Umbilical cord (tissue), 2 donors: ENCODE data around the gene SCYGR6. TPM values are rescaled to one million over a fixed set of nuclear protein-coding genes. Genes with fewer than 3 reads are reported as not detected.

ENCODE experiments used
- DNase-seq: peaks from one replicate; pipeline ENCODE4 v3.0.0-alpha.2; 2015; ENCODE audit warnings: low spot score
- total RNA-seq: library from RNA; depleted of rRNA; stranded (reverse); fragments of >200 nt; gene quantifications from one replicate; pipeline ENCODE4 v1.2.3, GENCODE V29; 2014; ENCODE audit warnings: low replicate concordance; ENCODE audit not compliant: insufficient read depth

The SCYGR6 gene
- total RNA-seq, 1 donor from 2014 or later = not detected

DNA sequence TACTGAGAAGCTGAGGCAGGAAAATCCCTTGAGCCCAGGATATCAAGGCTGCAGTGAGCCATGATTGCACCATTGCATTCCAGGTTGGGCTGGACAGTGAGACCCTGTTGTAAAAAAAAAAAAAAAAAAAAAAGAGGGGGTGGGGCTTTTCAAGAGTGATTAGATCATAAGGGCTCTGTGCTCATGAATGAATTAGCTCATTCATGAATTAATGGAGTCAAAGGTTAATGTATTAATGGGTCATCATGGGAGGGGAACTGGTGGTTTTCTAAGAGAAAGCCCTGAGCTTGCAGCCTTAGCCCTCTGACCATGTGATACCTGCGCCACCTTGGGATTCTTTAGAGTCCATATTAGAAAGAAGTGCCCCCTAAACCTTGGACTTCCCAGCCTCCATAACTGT is 11.3 kb downstream of the SCYGR6 start:
- DNase-seq = peak; percentile 11

DNA sequence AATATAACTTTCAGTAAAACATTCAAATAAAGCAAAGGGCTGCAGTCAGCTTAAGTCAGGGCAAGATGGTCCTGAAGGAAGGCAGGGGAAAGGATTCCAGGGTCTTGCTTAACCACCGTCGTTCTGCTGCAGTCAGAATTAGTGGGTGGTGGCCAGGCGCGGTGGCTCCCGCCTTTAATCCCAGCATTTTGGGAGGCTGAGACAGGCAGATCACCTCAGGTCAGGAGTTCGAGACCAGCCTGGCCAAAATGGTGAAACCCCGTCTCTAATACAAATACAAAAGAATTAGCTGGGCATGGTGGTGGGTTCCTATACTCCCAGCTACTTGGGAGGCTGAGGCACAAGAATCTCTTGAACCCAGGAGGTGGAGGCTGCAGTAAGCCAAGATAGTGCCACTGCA is 13.6 kb downstream of the SCYGR6 start:
- DNase-seq = no peak

DNA sequence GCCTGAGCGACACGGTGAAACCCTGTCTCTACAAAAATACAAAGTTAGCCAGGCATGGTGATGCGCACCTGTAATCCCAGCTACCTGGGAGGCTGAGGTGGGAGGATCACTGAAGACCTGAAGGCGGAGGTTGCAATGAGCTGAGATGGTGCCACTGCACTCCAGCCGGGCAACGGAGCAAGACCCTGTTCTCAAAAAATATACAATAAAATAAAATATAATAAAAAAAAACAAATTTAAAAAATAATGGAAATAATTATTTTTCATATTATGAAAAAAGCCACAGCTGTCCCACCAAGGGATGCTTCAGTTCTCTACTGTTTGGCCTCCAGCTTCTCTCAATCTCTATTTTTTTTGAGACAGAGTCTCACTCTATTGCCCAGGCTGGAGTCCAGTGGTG is 17.2 kb downstream of the SCYGR6 start:
- DNase-seq = no peak

DNA sequence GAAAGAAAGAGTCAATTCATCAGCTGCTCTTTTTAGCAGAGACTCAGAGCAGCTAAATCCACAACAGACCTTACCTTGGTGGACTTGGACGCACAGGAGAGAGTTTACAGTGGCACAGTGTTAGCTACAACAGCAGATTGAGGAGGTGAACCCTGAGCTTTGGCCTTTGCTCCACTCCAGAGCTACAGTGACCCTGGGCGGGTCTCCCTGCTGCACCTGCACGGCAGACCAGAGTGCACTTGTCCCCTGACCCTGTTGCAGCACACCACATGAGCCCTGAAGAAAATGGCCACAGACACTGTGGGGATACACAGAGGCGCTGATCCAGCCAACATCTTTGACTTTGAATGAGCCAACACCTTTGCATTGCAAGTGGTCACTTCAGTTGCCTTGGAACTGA is 17.7 kb downstream of the SCYGR6 start:
- no peak for DNase-seq

DNA sequence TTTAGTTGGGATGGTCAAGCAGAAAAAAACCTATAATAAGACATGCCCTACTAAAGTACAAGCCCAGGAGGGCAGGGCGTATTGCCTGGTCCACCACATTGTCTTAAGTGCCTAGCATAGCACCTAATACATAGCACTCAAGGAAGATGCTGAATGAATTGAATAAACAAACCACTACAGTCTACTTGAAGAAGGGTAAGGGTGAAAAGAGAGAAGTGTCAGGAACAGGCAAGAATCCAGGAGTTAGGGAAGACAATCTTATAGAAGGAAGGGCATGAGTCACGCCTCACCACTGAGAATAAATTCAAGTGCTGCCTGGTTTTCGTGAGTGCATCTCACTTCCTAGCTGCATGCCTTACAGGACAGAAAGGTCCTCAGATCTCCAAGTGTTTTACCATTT is 20.6 kb downstream of the SCYGR6 start:
- no peak for DNase-seq

DNA sequence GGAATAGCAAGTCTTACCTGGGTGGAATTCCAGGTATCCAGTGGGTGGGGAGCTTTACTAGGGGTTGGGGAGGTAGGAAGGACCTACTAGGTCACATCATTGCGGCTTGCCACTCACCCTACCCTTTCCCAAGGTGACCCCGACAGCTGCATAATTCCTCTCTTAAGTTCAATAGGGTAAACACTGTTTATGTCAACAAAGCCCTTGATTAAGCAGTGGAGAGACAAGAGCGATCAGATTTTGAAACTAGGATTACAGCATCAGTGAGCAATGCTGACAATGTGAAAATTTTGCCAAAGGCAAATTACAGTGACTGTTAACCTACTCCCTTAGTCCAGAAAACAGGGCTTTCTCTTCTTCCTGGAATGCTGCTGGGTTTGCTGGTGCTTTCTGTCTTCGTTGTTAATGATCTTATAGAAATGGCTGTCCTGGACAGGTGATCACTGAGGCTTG is 21.3 kb downstream of the SCYGR6 start:
- DNase-seq = peak; percentile 42

DNA sequence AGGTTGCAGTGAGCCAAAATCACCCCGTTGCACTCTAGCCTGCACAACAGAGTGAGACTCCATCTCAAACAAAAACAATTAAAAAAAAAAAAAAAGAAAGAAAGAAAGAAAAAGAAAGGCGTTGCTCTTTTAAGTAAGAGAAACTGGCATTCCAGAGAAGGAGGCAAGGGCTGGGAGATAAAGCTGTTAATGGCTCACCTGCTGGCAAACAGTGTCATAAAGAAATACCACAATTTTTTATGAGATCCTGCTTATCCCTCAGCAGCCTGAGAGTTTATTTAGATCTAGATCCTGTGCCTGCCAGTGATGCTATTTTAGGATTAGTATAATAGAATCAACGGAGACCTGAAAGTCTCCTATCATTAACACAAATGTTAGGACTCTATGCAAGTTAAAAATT is 23.0 kb downstream of the SCYGR6 start:
- no peak for DNase-seq

DNA sequence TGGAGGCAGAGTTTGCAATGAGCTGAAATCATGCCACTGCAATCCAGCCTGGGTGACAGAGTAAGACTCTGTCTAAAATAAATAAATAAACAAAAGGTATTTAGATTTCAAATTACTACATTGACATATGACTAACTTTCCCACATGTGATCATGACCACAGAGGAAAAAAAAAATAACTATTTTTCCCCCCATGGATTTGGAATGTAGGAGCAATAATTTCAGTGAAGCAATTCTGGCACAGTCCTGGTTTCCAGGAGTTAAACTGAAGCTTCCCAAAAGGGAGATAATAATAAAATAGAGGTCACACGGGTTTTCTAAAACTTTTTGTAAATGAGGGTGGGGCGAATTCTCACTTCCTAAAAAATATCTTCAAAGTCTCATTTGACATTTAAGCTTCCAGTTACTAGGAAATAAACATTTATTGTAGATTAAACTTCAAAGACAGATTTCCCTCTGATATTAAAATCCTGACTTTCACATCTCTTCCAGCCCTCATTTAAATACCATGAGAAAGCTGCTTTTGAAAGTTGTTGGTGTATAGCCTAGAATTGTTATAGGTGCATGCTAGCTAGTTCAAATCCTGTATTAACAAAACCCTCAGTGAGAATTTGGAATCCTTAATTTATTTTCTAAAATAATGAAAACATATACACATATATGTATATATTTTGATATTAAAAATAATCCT is 27.4 kb downstream of the SCYGR6 start:
- no peak for DNase-seq

DNA sequence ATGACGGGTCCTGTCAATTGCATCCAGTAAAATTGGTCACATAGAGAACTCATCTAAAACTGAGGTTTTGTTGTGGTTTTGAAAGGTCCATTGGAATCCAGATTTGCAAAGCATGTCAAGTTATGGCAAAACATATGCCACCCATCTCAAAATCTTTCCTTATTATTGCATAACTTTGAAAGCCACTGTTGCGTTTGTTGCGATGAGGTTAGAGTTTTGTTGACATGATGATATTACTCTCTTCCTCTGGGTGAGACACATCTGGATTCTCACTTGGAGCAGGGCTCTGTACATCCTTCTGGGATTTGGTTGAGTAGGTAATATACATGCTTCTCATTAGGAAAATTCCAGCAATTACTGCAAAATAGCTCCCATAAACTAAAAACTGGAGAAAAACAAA is 37.4 kb downstream of the SCYGR6 start:
- DNase-seq = no peak

DNA sequence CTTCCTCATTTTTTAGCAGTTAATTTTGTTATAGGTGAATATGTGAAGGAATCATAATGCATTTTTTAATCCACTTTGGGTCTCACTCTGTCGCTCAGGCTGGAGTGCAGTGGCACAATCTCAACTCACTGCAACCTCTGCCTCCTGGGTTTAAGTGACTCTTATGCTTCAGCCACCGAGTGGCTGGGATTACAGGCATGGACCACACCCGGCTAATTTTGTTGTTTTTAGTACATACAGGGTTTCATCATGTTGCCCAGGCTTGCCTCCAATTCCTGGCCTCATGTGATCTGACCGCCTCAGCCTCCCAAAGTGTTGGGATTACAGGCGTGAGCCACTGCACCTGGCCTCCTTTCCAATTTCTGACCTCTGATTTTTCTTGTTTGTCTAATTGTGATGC is 40.3 kb downstream of the SCYGR6 start:
- DNase-seq = no peak

DNA sequence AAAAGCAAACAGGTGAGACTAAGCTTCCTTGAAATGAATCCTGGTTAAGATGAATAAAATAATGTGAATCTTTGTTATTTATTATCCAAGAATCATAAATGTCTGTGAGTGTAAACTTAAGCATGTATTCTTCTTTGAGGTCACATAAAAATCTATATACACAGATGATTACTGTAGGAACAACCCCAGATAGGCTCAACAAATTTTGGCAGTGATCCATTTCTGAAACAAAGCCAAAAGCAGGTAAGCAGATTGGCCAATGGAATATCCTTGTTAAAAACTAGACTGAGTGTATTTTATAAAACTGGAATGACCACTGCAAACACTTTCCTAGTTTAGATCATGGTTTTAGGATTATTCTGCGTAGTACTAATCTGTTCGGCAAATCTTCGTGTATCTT is 46.6 kb downstream of the SCYGR6 start:
- DNase-seq = no peak

DNA sequence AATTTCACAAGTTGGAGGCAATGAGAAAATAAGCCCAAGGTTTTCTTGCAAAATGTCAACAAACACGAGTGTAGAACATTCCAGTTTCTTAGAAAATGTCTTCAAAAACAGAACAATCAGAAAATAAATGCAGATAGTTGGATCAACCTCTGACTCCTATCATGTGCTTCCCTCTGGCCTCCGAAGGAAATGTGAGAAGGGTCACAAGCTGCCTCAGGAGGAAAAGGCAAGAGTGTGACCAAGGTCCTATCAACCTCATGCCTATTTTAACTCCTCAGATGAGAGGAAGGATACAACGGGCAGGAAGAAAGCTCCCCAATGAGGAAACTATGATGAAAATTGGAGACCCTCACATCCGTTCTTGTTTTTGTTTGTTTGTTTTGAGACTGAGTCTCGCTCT is 50.1 kb downstream of the SCYGR6 start:
- no peak for DNase-seq

Other genes with a start within 250 kb of the SCYGR6 start
- gene SCYGR2, start 125.9 kb downstream of the SCYGR6 start, total RNA-seq = not detected
- gene SCYGR3, start 109.9 kb downstream of the SCYGR6 start, total RNA-seq = not detected
- 1.4 TPM for gene SCYGR4, start 107.3 kb downstream of the SCYGR6 start, total RNA-seq
- gene SCYGR5, start 58.0 kb downstream of the SCYGR6 start, total RNA-seq = not detected
- gene SLC19A3, start 6.7 kb downstream of the SCYGR6 start, total RNA-seq = 6.7 TPM
- gene SCYGR7, start 3.6 kb upstream of the SCYGR6 start, total RNA-seq = not detected
- not detected for gene SCYGR8, start 21.1 kb upstream of the SCYGR6 start, total RNA-seq
- 1.2 TPM for gene CCL20, start 89.1 kb upstream of the SCYGR6 start, total RNA-seq
- not detected for gene DAW1, start 146.9 kb upstream of the SCYGR6 start, total RNA-seq